HG03558 (cell line): ENCODE results near the gene ECHDC3.

Experiments
- ATAC-seq: cut with Tn5 transposase; IDR thresholded peaks from one replicate; pipeline ENCODE4 v1.9.1; 2021; ENCODE audit warnings: moderate number of reproducible peaks; ENCODE audit not compliant: unreplicated experiment; ENCODE audit errors: extremely low read depth

The ECHDC3 gene

GRCh38 chr10:11799736-11800080 lies 57.5 kb downstream of the ECHDC3 start:
- ATAC-seq = no peak

DNA sequence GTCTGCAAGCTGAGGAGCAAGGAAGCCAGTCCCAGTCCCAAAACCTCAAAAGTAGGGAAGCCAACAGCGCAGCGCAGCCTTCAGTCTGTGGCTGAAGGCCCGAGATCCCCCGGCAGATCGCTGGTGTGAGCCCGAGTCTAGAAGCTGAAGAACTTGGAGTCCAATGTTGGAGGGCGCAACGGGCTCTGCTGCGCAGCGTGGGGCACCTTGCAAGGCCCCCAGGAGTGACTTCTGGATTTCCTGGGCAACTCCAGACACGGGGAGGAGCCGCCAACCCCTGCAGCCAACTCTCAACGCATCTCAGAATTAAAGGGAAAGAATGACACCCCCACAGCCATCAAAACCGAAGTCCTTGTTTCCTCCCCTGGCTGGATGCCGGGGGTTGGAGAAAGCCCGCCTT lies 62.2 kb downstream of the ECHDC3 start:
- ATAC-seq = no peak

DNA sequence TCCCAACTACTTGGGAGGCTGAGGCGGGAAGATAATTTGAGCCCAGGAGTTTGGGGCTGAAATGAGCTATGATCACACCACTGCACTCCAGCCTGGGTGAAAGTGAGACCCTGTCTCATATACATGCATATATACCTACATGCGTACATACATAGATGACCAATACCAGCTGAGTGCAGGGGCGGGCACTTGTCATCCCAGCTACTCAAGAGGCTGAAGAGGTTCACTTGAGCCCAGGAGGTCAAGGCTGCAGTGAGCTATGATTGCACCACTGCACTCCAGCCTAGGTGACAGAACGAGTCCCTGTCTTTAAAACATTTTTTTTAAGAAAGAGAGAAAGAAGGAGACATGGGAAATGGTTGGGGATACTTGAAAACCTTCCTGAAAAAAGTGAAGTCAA lies 63.6 kb downstream of the ECHDC3 start:
- ATAC-seq = no peak

DNA sequence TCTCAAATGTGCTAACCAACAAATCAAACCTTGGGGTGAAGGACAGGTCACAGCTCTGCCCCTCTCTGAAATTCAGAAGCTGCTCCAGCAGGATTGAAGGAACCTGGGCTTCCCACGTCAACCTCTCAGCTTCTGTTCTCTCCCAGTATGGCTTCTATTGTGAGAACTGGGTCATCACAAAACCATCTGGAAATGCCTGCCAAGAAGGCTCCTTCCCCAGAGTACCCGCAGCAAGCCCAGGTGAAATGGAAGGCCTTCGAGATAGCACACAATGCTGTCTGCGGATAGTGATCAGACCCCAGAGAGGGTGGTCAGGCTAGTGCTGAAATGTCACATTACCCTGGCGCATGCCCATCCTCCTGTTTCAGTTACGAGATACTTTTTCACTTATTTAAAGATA lies 64.5 kb downstream of the ECHDC3 start:
- ATAC-seq = no peak

- ATAC-seq = no peak
Measured at GRCh38 chr10:11808808-11809207, 66.6 kb downstream of the ECHDC3 start.

- ATAC-seq = no peak
Measured at GRCh38 chr10:11810313-11810766, 68.2 kb downstream of the ECHDC3 start.

DNA sequence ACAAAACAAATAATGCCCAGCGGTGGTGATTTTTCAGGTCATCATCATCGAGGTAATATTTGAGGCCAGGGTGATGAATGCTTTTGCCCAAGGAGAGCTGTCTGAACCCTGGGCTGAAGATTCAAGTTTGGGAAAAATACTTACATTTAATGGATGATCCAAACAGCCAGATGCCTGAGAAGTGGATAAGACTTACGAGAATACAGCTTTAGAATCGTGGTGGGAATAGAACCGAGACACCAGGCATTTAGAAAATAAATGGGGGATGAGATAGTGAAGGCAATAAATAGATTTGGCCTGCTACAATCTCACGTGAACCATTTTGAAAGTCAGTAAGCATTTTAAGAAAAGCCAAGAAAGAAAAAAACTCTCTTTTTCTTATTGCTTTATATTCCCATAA lies 68.8 kb downstream of the ECHDC3 start:
- no peak for ATAC-seq

GRCh38 chr10:11813177-11813576 lies 71.0 kb downstream of the ECHDC3 start:
- ATAC-seq = no peak
